ENCODE measurements around the gene ARHGAP45.
"Not testable (repeated sequence)": the region's sequence is repeated elsewhere in the genome, so short reads cannot be mapped to it uniquely, and the experiment has no call there.

The ARHGAP45 gene

DNA sequence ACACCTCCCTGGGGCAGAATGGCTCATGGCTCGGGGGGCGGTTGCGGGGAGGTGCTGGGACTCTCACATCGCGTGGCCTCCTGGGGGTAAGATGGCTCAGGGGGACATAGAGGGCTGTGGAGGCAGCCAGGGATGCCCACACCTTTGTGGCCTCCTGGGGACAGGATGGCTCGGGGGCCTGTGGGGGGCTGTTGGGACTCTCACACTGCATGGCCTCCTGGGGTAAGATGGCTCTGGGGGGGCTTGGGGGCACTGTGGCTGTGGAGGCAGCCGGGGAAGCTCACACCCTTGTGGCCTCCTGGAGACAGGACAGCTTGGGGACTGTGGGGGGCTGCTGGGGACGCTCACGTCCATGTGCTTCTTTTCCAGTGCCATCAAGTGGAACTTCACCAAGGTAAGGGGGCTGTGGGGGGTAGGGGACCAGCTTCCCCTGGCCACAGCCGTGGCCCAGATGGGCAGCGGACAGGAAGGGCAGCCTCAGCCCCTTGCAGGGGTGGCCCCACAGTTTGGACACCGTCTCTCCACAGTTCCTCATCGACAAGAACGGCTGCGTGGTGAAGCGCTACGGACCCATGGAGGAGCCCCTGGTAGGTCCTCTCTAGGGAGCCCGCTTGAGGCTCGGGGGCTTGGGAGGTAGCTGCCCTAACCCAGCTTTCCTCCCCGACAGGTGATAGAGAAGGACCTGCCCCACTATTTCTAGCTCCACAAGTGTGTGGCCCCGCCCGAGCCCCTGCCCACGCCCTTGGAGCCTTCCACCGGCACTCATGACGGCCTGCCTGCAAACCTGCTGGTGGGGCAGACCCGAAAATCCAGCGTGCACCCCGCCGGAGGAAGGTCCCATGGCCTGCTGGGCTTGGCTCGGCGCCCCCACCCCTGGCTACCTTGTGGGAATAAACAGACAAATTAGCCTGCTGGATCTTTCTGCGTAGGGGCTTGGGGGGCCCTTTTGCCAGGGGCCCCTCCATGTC lies 39.2 kb downstream of the ARHGAP45 start:
- no peak for DNase-seq (ENCODE audit: low read depth)

DNA sequence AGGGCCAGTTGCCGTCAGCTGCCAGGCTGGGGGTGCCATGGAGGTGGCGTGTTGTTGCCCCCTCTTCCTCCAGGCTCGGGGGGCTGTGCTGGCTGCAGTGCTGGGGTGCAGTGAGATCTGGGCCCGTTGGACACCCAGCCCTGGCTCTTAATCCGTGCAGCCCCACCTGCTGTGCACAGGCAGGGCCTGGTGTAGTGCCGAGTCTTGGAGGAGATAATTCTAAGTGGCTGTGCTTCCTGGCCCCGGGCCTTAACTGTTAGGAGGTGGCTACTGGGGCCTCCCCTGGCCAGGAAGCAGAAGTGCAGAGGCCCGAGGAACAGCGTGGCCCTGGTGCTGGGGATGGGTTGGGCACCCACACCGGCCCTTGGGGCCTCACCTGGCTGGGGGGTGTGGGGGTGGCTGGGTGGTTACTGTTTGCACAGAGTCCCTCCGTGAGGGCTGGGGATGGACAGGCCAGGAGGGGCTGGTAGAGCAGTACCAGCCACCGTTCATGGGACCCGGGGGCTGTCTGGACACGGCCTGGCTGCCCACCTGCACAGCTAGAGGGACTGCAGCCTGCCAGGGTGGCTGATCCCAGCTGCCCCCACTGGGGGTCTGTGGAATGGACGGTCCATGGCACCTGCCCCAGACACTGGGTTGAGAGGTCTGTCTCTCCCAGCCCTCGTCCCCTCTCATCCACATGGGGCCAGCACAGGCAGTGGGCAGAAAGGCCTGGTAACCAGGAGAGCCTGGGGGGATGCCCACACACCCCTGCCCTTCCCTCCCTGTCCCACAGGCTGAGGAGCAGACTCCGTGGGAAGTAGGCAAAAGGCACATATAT lies 40.1 kb downstream of the ARHGAP45 start:
- DNase-seq (ENCODE audit: low read depth): peak; percentile 57

GRCh38 chr19:1107661-1108261 lies 40.8 kb downstream of the ARHGAP45 start:
- DNase-seq (ENCODE audit: low read depth): no peak

- no peak for DNase-seq (ENCODE audit: low read depth)
Observed at GRCh38 chr19:1108291-1109031, 41.5 kb downstream of the ARHGAP45 start.

DNA sequence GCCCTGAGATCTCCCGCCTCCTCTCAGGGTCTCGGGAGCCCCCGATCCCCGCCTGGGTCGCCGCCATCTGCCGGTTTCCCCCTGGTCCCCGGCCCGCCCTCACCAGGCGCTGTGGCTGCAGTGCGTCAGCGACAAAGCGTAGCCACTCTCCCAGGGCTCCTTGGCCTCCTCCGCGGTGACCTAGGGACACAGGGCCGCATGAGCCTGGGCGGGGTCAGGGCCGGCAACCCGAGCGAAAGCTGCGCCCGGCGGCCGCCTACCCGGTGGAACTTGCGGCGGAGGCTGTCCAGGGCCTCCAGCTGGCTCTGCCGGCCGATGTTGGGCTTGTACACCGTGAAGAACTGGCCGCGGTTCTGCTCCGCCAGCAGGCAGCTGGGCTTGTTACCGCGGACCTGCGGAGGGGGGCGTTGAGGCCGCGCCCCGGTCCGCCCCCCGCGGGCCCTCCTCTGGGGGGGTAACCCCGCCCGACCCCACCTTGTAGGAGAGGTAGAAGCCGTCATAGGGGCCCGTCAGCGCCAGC lies 42.1 kb downstream of the ARHGAP45 start:
- DNase-seq (ENCODE audit: low read depth): no peak

- no peak for DNase-seq (ENCODE audit: low read depth)
Observed at GRCh38 chr19:1109697-1110671, 43.0 kb downstream of the ARHGAP45 start.

DNA sequence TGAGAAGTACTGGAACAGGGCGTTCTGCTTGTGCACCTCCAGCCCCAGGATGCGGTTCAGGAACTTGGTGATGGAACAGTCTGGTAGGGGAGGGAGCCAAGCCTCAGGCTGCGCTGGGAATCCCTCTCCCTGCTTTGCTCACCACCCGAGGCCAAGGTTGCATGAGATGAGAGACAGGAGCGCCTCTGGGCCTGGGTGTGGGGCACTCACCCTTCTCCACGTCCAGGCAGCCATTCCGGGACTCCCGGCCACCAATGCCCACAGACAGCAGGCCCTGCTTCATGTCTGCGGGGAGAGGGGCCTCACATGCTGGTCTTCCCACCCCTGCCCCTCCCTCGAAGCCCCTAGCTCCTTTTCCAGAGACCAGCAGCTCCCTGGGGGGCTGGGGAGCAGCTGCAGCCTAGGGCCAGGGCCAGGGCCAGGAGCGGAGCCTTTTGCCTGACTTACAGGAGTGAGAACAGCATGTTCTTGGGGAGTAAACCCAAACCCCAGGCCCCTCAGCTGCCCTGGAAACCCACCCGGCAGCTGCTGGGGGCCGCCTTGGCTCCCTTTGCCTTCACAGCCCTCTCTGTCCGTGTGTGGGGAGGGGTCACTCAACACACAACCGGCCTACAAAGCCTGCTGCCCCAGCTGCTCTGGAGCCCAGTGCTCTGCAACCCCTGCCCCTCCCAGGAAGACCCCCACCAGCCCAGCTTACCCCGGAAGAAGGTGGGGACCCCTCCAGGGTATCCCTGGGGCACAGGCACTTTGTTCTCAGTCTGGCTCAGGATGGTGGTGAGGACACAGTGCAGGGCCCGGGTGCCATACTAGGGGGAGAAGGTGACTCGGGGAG lies 44.1 kb downstream of the ARHGAP45 start:
- no peak for DNase-seq (ENCODE audit: low read depth)

DNA sequence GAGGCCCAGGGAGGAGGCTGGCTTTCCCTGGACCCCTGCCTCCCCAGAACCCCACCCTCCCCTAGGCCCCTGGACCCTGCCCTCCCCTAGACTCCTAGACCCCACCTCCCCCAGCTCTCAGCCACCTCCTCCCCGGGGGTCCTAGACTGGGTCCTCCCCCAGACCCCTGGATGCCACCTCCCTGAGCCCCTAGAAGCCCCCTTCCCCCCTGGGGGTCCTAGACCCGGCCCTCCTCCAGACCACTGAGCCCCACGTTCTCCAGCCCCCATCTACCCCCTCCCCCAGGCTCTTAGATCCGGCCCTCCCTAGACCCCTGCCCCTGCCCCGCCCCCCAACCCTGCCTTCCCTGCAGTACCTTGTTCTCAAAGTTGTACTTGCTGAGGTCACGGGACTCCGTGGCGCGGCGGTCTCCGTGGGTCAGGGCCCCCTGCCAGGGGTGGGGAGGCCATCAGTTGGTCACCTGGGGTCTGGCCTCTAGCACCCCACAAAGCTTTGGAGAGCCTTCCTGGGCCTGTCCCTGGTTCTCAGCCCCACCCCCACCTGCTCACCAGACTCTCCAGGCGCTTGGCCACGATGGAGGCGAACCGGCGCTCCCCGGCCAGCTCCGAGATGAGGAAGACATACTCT lies 44.8 kb downstream of the ARHGAP45 start:
- no peak for DNase-seq (ENCODE audit: low read depth)

- peak; percentile 68 for DNase-seq (ENCODE audit: low read depth)
Observed at GRCh38 chr19:1112268-1113029, 45.5 kb downstream of the ARHGAP45 start.

DNA sequence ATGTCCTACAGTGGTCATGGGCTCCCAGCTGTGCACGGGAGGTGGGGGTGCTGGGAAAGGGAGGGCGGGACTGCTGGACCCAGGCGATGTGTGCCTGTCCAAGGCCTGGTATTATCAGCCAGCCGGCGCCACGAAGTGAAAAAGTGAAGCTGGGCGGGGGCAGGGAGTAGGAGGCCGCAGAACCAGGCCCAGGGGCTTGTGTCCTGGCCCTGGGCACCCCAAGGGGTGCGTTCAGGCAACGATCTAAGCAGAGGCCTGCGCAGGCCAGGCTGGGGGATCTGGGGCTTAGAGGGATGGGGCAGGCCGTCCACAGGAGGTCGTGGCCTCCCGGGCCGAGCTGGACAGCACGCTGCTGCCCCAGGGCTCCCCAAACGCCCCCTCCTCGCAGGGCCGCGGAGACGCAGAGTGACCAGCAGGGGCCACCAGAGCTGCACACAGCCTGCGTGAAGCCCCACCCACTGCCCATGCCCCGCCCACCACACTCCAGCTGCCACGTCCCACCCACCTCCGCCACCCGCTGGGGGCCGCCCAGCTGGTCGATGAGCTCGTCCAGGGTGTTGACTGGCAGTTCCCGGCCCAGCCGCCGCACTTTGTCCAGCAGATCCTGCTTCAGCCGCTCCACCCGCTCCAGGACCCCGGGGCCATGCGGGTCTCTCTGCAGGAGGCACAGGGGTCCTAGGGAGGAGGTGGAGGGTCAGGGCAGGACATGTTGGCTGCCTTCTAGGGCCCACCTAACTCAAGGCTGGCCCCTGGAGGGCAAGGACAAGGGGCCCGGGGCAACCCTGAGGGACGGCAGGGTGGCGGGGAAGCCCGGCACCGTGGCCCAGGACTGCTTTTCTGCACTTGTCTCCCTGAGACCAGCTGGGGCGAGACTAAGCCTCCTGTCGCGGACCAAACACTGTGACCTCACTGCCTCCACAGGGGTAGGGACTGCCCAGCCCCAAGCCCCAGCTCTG lies 46.3 kb downstream of the ARHGAP45 start:
- peak; percentile 92 for DNase-seq (ENCODE audit: low read depth)

GRCh38 chr19:1113986-1114483 lies 47.1 kb downstream of the ARHGAP45 start:
- no peak for DNase-seq (ENCODE audit: low read depth)

DNA sequence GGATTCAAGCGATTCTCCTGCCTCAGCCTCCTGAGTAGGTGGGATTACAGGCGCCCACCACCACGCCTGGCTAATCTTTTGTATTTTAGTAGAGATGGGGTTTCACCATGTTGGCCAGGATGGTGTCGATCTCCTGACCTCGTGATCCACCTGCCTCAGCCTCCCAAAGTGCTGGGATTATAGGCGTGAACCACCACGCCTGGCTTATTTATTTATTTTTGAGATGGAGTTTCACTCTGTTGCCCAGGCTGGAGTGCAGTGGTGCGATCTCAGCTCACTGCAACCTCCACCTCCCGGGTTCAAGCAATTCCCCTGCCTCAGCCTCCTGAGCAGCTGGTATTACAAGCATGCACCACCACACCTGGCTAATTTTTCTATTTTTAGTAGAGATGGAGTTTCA lies 47.8 kb downstream of the ARHGAP45 start:
- DNase-seq (ENCODE audit: low read depth): not testable (repeated sequence)

GRCh38 chr19:1115646-1116420 lies 48.9 kb downstream of the ARHGAP45 start:
- no peak for DNase-seq (ENCODE audit: low read depth)

GRCh38 chr19:1116726-1117581 lies 50.0 kb downstream of the ARHGAP45 start:
- no peak for DNase-seq (ENCODE audit: low read depth)

- no peak for DNase-seq (ENCODE audit: low read depth)
Observed at GRCh38 chr19:1117654-1118053, 50.7 kb downstream of the ARHGAP45 start.

Data from amniotic epithelial cell (primary cell).